Measurements from ENCODE around the gene SP100.

The SP100 gene

DNA sequence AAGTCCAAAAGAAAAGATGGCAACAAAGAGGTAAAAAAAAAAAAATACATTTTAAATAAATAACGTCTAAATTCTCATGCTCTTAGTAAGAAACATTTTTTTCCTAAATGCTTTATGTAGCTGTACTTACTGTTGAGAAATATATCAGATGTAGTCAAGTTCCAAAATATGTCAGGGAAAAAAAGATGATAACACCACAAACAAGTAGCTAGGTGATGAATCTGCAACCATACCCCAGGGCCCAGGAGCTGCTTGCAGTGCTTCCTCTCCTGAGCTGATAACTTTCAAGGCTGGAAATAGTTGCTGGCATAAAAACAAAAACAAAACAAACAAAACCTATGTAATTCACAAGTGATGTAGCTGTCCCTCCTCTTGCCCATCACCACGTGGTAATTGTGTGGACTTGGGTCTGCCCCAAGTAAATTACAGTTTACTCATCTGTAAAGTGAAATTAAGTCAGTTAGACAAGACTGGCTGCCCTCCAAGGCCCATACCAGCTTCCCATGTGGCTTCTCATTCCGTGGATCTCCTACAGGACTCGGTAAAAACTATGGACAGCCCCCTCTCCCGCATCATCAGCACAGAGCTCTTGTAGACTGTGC lies 82.6 kb downstream of the SP100 start:
- Histone ChIP-seq H3K9me3 (ENCODE audit: severe bottlenecking) (no peaks in the 10 kb centered on the region), H3K27me3 (ENCODE audit: insufficient read depth, low read depth, severe bottlenecking) (peaks cover 84% of the 10 kb centered on the region), H3K4me3 (ENCODE audit: low read depth, low read length) (no peak overlapping the region), H3K27ac (no peak overlapping the region), H3K36me3 (no peaks in the 10 kb centered on the region)
- no peak for TF ChIP-seq CTCF (IDR thresholded peaks at IDR 0.05; ENCODE audit: low read depth, low read length)
- DNase-seq, result no peak

- no peaks in the 10 kb centered on the region for H3K9me3 ChIP-seq (ENCODE audit: severe bottlenecking)
- no peaks in the 10 kb centered on the region for H3K36me3 ChIP-seq
- DNase-seq, result no peak
- no peak overlapping the region for H3K27ac ChIP-seq
- peaks cover 71% of the 10 kb centered on the region for H3K27me3 ChIP-seq (ENCODE audit: insufficient read depth, low read depth, severe bottlenecking)
- no peak overlapping the region for H3K4me3 ChIP-seq (ENCODE audit: low read depth, low read length)
- TF ChIP-seq CTCF (IDR thresholded peaks at IDR 0.05; ENCODE audit: low read depth, low read length), result no peak
Observed at GRCh38 chr2:230502593-230502992, 86.6 kb downstream of the SP100 start.

GRCh38 chr2:230503798-230504197 lies 87.8 kb downstream of the SP100 start:
- no peak for TF ChIP-seq CTCF (IDR thresholded peaks at IDR 0.05; ENCODE audit: low read depth, low read length)
- no peak for DNase-seq
- no peak overlapping the region for H3K27ac ChIP-seq

DNA sequence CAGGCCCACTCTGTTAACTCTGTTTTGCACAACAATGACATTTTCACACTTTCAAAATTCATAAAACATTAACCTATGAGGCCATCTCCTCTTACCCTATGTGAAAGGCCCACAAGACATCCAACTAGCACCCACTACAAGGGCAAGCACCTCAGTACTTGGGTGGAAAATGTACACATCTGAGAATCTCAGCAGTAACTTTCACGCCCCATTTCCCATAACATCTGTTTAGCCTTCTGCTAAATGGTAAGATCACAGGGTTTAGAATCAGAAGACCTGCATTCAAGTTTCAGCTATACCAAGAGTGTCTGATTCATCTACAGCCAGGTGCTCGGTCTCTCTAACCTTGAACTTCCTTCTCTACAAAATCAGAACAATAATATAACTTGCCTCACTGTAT lies 89.2 kb downstream of the SP100 start:
- H3K27ac ChIP-seq, result no peak overlapping the region
- H3K9me3 ChIP-seq (ENCODE audit: severe bottlenecking), result no peaks in the 10 kb centered on the region
- H3K36me3 ChIP-seq, result no peaks in the 10 kb centered on the region
- H3K27me3 ChIP-seq (ENCODE audit: insufficient read depth, low read depth, severe bottlenecking), result peaks cover 63% of the 10 kb centered on the region
- no peak for DNase-seq
- H3K4me3 ChIP-seq (ENCODE audit: low read depth, low read length), result no peak overlapping the region
- TF ChIP-seq CTCF (IDR thresholded peaks at IDR 0.05; ENCODE audit: low read depth, low read length), result no peak

More at GRCh38 chr2:230503798-230504197, 87.8 kb downstream of the SP100 start:
- Histone ChIP-seq H3K36me3 (no peaks in the 10 kb centered on the region), H3K9me3 (ENCODE audit: severe bottlenecking) (no peaks in the 10 kb centered on the region), H3K27me3 (ENCODE audit: insufficient read depth, low read depth, severe bottlenecking) (peaks cover 63% of the 10 kb centered on the region), H3K4me3 (ENCODE audit: low read depth, low read length) (no peak overlapping the region)

- H3K36me3 ChIP-seq, result no peaks in the 10 kb centered on the region
- DNase-seq, result no peak
- H3K4me3 ChIP-seq (ENCODE audit: low read depth, low read length), result no peak overlapping the region
- H3K27ac ChIP-seq, result no peak overlapping the region
- TF ChIP-seq CTCF (IDR thresholded peaks at IDR 0.05; ENCODE audit: low read depth, low read length), result no peak
- peaks cover 41% of the 10 kb centered on the region for H3K27me3 ChIP-seq (ENCODE audit: insufficient read depth, low read depth, severe bottlenecking)
- no peaks in the 10 kb centered on the region for H3K9me3 ChIP-seq (ENCODE audit: severe bottlenecking)
Observed at GRCh38 chr2:230512955-230513748, 97.2 kb downstream of the SP100 start.
